H9 (cell line): Measurements from ENCODE around the gene CEP350. TPM values are rescaled to one million over a fixed set of nuclear protein-coding genes. Genes with fewer than 3 reads are reported as not detected.

Experiments
- DNase-seq: peaks from one replicate; pipeline ENCODE4 v3.0.0-alpha.2; 2017
- H2AFZ ChIP-seq: one replicate; pipeline ENCODE4 v1.6.1; 2013; ENCODE audit warnings: mild to moderate bottlenecking, low read length, control low read depth, moderate library complexity
- H2AK5ac ChIP-seq: 2 replicates; pipeline ENCODE4 v1.6.1; 2013; ENCODE audit warnings: low read length, control low read depth, mixed read lengths; ENCODE audit not compliant: insufficient read length
- H2BK120ac ChIP-seq: one replicate; pipeline ENCODE4 v1.6.1; 2013; ENCODE audit warnings: low read depth, mild to moderate bottlenecking, low read length, control low read depth, inconsistent platforms; ENCODE audit not compliant: poor library complexity, severe bottlenecking
- H2BK12ac ChIP-seq: 2 replicates; pipeline ENCODE4 v1.6.1; 2013; ENCODE audit warnings: low read length, control low read depth, mixed read lengths, low read depth; ENCODE audit not compliant: insufficient read length
- H2BK15ac ChIP-seq: 2 replicates; pipeline ENCODE4 v1.6.1; 2013; ENCODE audit warnings: low read depth, low read length, control low read depth
- H2BK20ac ChIP-seq: one replicate; pipeline ENCODE4 v1.6.1; 2013; ENCODE audit warnings: low read depth, mild to moderate bottlenecking, low read length, control low read depth, inconsistent platforms; ENCODE audit not compliant: poor library complexity, severe bottlenecking
- H2BK5ac ChIP-seq: 2 replicates; pipeline ENCODE4 v1.6.1; 2013; ENCODE audit warnings: low read length, control low read depth, mixed read lengths; ENCODE audit not compliant: insufficient read length
- H3K14ac ChIP-seq: 2 replicates; pipeline ENCODE4 v1.6.1; 2013; ENCODE audit warnings: low read length, control low read depth; ENCODE audit not compliant: insufficient read depth
- H3K18ac ChIP-seq: 2 replicates; pipeline ENCODE4 v1.6.1; 2013; ENCODE audit warnings: low read depth, mild to moderate bottlenecking, mixed read lengths, low read length, control low read depth; ENCODE audit not compliant: insufficient read length
- H3K23ac ChIP-seq: 2 replicates; pipeline ENCODE4 v1.6.1; 2013; ENCODE audit warnings: low read length, control low read depth, mixed read lengths, low read depth; ENCODE audit not compliant: insufficient read length
- H3K23me2 ChIP-seq: 2 replicates; pipeline ENCODE4 v1.6.1; 2013; ENCODE audit warnings: low read depth, mild to moderate bottlenecking, mixed read lengths, low read length, control low read depth; ENCODE audit not compliant: insufficient read length, poor library complexity, severe bottlenecking
- H3K27ac ChIP-seq: 2 replicates; pipeline ENCODE4 v1.5.1; 2013; ENCODE audit warnings: low read length, control low read depth, mixed read lengths, low read depth; ENCODE audit not compliant: insufficient read length
- H3K27me3 ChIP-seq: 2 replicates; pipeline ENCODE4 v1.6.1; 2013; ENCODE audit warnings: low read length, control low read depth, inconsistent platforms; ENCODE audit not compliant: insufficient read depth
- H3K4ac ChIP-seq: 2 replicates; pipeline ENCODE4 v1.6.1; 2013; ENCODE audit warnings: low read depth, mild to moderate bottlenecking, control low read depth, inconsistent platforms, low read length, moderate library complexity
- H3K4me1 ChIP-seq: 2 replicates; pipeline ENCODE4 v1.6.1; 2013; ENCODE audit warnings: low read length, control low read depth, inconsistent platforms; ENCODE audit not compliant: insufficient read depth
- H3K4me2 ChIP-seq: 2 replicates; pipeline ENCODE4 v1.6.1; 2013; ENCODE audit warnings: low read length, control low read depth, mixed read lengths; ENCODE audit not compliant: insufficient read length, insufficient read depth
- H3K56ac ChIP-seq: 2 replicates; pipeline ENCODE4 v1.6.1; 2013; ENCODE audit warnings: low read depth, mild to moderate bottlenecking, mixed read lengths, low read length, control low read depth; ENCODE audit not compliant: insufficient read length
- H3K79me1 ChIP-seq: 2 replicates; pipeline ENCODE4 v1.6.1; 2013; ENCODE audit warnings: low read depth, mild to moderate bottlenecking, moderate library complexity, low read length, control low read depth, inconsistent platforms; ENCODE audit not compliant: insufficient read depth, poor library complexity, severe bottlenecking
- H3K79me2 ChIP-seq: 2 replicates; pipeline ENCODE4 v1.6.1; 2013; ENCODE audit warnings: low read length, control low read depth, inconsistent platforms; ENCODE audit not compliant: insufficient read depth
- H3K9ac ChIP-seq: 2 replicates; pipeline ENCODE4 v1.6.1; 2013; ENCODE audit warnings: low read length, control low read depth, mixed read lengths; ENCODE audit not compliant: insufficient read length; ENCODE audit errors: extremely low read depth
- H3K9me3 ChIP-seq: one replicate; pipeline ENCODE4 v1.6.1; 2013; ENCODE audit warnings: low read depth, low read length, inconsistent platforms; ENCODE audit not compliant: control insufficient read depth
- H3T11ph ChIP-seq: one replicate; pipeline ENCODE4 v1.6.1; 2013; ENCODE audit warnings: mild to moderate bottlenecking, low read length, control low read depth, inconsistent platforms
- H4K20me1 ChIP-seq: one replicate; pipeline ENCODE4 v1.6.1; 2013; ENCODE audit not compliant: control insufficient read depth, insufficient read length, insufficient read depth
- H4K5ac ChIP-seq: 2 replicates; pipeline ENCODE4 v1.6.1; 2013; ENCODE audit warnings: low read depth, mild to moderate bottlenecking, mixed read lengths, low read length, control low read depth; ENCODE audit not compliant: insufficient read length
- H4K8ac ChIP-seq: replicated peaks from 2 replicates; pipeline ENCODE4 v1.6.1; 2013; ENCODE audit warnings: low read length, control low read depth, mixed read lengths, low read depth; ENCODE audit not compliant: insufficient read length
- H4K91ac ChIP-seq: 2 replicates; pipeline ENCODE4 v1.6.1; 2013; ENCODE audit warnings: low read depth, mild to moderate bottlenecking, moderate library complexity, mixed read lengths, low read length, control low read depth; ENCODE audit not compliant: insufficient read length
- H3K27ac Mint-ChIP-seq, 3 experiments: 2 replicates in 2 of 3; 3 replicates in 1 of 3; pipeline ENCODE4 v1.8.0; 2020 to 2021; ENCODE audit warnings: mixed read lengths in 3 of 3, mild to moderate bottlenecking in 1 of 3, moderate library complexity in 1 of 3
- H3K27me3 Mint-ChIP-seq: 2 replicates; pipeline ENCODE4 v1.8.0; 2021; ENCODE audit warnings: low read depth, mild to moderate bottlenecking, moderate library complexity, mixed read lengths
- H3K36me3 Mint-ChIP-seq, 3 experiments: 2 replicates in 2 of 3; 3 replicates in 1 of 3; pipeline ENCODE4 v1.8.0; 2020 to 2021; ENCODE audit warnings: low read depth in 3 of 3, mixed read lengths in 3 of 3; ENCODE audit not compliant: insufficient read depth in 1 of 3
- H3K4me1 Mint-ChIP-seq, 2 experiments: 2 replicates each; pipeline ENCODE4 v1.8.0; 2020; ENCODE audit warnings: mixed read lengths in 2 of 2
- H3K4me3 Mint-ChIP-seq, 2 experiments: 2 replicates in 1 of 2; 3 replicates in 1 of 2; pipeline ENCODE4 v1.8.0; 2020 to 2021; ENCODE audit warnings: mild to moderate bottlenecking in 2 of 2, mixed read lengths in 2 of 2, moderate library complexity in 1 of 2
- H3K9me3 Mint-ChIP-seq, 2 experiments: 2 replicates in 1 of 2; 3 replicates in 1 of 2; pipeline ENCODE4 v1.8.0; 2020; ENCODE audit warnings: mild to moderate bottlenecking in 2 of 2, mixed read lengths in 2 of 2, moderate library complexity in 1 of 2
- WGBS: extraction: QIAGEN DNeasy Blood & Tissue Kit; methylation state at CpG from one replicate; pipeline ENCODE4 v1.1.7; 2013; ENCODE audit warnings: missing lambda C conversion rate, low lambda C conversion rate, mixed read lengths; ENCODE audit not compliant: insufficient read length; ENCODE audit errors: extremely low coverage; 5-methylcytosine and 5-hydroxymethylcytosine counted together
- total RNA-seq: library from RNA; stranded (reverse); gene quantifications from 2 replicates; pipeline ENCODE4 v1.2.1, GENCODE V29; 2021
- TF ChIP-seq, protein P1 (sequence below): fragments of 200-600 bp; sonication (generic); conservative IDR thresholded peaks from 3 replicates; pipeline ENCODE4 v1.8.0; 2021; ENCODE audit warnings: antibody characterized with exemption, mild to moderate bottlenecking

CEP350 gene
- total RNA-seq, 1 experiment from 2014 or later = 39.2 TPM

DNA sequence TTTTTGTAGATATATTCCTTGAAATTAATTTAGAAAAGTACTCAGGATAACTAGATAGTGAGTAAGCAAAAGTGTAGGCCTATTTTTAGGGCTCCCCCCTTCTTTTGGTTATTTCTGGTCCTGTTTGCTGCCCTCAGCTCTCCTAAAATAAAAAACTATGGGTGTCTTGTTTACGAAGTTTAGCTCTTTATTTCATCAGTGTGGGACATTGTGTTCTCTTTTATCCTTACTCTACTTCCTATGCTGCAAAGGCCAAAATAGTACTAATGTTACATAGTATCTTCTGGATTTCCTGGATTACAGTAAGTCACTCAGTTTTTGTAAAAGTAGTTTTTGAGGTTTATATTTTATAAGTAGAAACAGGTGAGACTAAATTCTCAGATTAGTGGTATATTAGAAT lies 15.4 kb downstream of the CEP350 start:
- H3K9me3 Mint-ChIP-seq = no peaks in the 10 kb centered on the region
- 0 out of 7 replicates have a peak overlapping the region, but pooled peaks of 1 of the 3 experiments have one; percentile 34 for H3K27ac Mint-ChIP-seq
- Histone ChIP-seq H3K9ac (no peak overlapping the region), H2BK120ac (no peak overlapping the region), H4K20me1 (no peaks in the 10 kb centered on the region), H3K4me1 (no peaks in the 10 kb centered on the region), H2BK20ac (no peak overlapping the region), H3K56ac (no peak overlapping the region), H2BK12ac (no peak overlapping the region), H3T11ph (no peak overlapping the region), H3K23me2 (no peaks in the 10 kb centered on the region), H3K4ac (no peak overlapping the region), H4K8ac (no peak overlapping the region), H2AFZ (no peak overlapping the region), H3K79me1 (peaks cover 11% of the 10 kb centered on the region), H4K91ac (no peak overlapping the region), H2BK5ac (no peak overlapping the region), H3K23ac (no peak overlapping the region), H3K9me3 (no peaks in the 10 kb centered on the region), H4K5ac (no peak overlapping the region), H3K14ac (no peak overlapping the region), H3K27ac (no peak overlapping the region), H2AK5ac (no peak overlapping the region), H3K4me2 (no peak overlapping the region), H3K79me2 (peaks cover 9% of the 10 kb centered on the region; the same call in 1 of the 2 replicates), H2BK15ac (no peak overlapping the region), H3K27me3 (no peaks in the 10 kb centered on the region), H3K18ac (no peak overlapping the region)
- H3K27me3 Mint-ChIP-seq = no peaks in the 10 kb centered on the region
- no peak for DNase-seq
- peaks cover 9% of the 10 kb centered on the region in 2 experiments for H3K4me1 Mint-ChIP-seq
- WGBS = no CpG with 5 or more reads among the region's 1 CpG
- peaks cover 0 to 9% (median 5%) of the 10 kb centered on the region in 3 experiments; a peak in 5 of 7 replicates for H3K36me3 Mint-ChIP-seq
- TF ChIP-seq, protein P1, sequence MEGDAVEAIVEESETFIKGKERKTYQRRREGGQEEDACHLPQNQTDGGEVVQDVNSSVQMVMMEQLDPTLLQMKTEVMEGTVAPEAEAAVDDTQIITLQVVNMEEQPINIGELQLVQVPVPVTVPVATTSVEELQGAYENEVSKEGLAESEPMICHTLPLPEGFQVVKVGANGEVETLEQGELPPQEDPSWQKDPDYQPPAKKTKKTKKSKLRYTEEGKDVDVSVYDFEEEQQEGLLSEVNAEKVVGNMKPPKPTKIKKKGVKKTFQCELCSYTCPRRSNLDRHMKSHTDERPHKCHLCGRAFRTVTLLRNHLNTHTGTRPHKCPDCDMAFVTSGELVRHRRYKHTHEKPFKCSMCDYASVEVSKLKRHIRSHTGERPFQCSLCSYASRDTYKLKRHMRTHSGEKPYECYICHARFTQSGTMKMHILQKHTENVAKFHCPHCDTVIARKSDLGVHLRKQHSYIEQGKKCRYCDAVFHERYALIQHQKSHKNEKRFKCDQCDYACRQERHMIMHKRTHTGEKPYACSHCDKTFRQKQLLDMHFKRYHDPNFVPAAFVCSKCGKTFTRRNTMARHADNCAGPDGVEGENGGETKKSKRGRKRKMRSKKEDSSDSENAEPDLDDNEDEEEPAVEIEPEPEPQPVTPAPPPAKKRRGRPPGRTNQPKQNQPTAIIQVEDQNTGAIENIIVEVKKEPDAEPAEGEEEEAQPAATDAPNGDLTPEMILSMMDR = no peak
- H3K4me3 Mint-ChIP-seq = no peak overlapping the region
